HEK293 (cell line): ENCODE data around the gene CACNA1S.

Experiments
- CTCF ChIA-PET: fragments of 350-600 bp; formaldehyde crosslinking; extraction: SDS; loops from one replicate; lab custom pipeline; 2021; ENCODE audit warnings: antibody characterized with exemption; lab: Yijun Ruan, JAX
- POLR2A ChIA-PET: fragments of 300-600 bp; formaldehyde crosslinking; extraction: SDS; loops from one replicate; lab custom pipeline; 2020; ENCODE audit warnings: antibody characterized with exemption, inconsistent platforms; lab: Yijun Ruan, JAX
- H3K27ac ChIP-seq: fragments of 200-500 bp; sonication (Bioruptor generic); 2 replicates; pipeline ENCODE4 v1.5.1; 2014; ENCODE audit warnings: low read depth, low read length, control low read depth, inconsistent platforms; ENCODE audit errors: extremely low read depth
- H3K36me3 ChIP-seq, 2 experiments: fragments of 200-500 bp in 1 of 2; sonication (Bioruptor generic) in 1 of 2; 1 replicate in 1 of 2; 2 replicates in 1 of 2; pipeline ENCODE4 v1.5.1; 2014 to 2017; ENCODE audit warnings: inconsistent platforms in 2 of 2, low read length in 2 of 2; ENCODE audit not compliant: control insufficient read depth in 2 of 2, insufficient read depth in 1 of 2
- H3K4me1 ChIP-seq: fragments of 200-500 bp; sonication (Bioruptor generic); 2 replicates; pipeline ENCODE4 v1.5.1; 2014; ENCODE audit warnings: mild to moderate bottlenecking, low read length, inconsistent platforms; ENCODE audit not compliant: control insufficient read depth, insufficient read depth
- H3K4me3 ChIP-seq: 2 replicates; pipeline ENCODE4 v1.5.1; 2011; ENCODE audit warnings: low read depth, mild to moderate bottlenecking, control low read depth, low read length, moderate library complexity
- H3K9me3 ChIP-seq: fragments of 200-500 bp; sonication (Bioruptor generic); 2 replicates; pipeline ENCODE4 v1.5.1; 2014; ENCODE audit warnings: low read depth, low read length, inconsistent platforms; ENCODE audit not compliant: control insufficient read depth, insufficient read depth
- BCL11A ChIP-seq: fragments of 450-650 bp; formaldehyde crosslinking; IDR thresholded peaks from 2 replicates; pipeline ENCODE4 v1.5.1; 2016; ENCODE audit warnings: low read depth, missing biosample characterization, missing genetic modification characterization
- FEZF1 ChIP-seq: fragments of 450-650 bp; formaldehyde crosslinking; IDR thresholded peaks from 2 replicates; pipeline ENCODE4 v1.5.1; 2016; ENCODE audit warnings: missing biosample characterization, missing genetic modification characterization
- INSM2 ChIP-seq: fragments of 450-650 bp; formaldehyde crosslinking; IDR thresholded peaks from 2 replicates; pipeline ENCODE4 v1.5.1; 2016; ENCODE audit warnings: missing biosample characterization, missing genetic modification characterization
- KLF10 ChIP-seq: fragments of 450-650 bp; IDR thresholded peaks from 2 replicates; pipeline ENCODE4 v1.5.1; 2018; ENCODE audit warnings: missing biosample characterization, mild to moderate bottlenecking, missing genetic modification characterization
- YY1 ChIP-seq: fragments of 450-650 bp; formaldehyde crosslinking; IDR thresholded peaks from 2 replicates; pipeline ENCODE4 v1.5.1; 2018; ENCODE audit warnings: missing biosample characterization, missing genetic modification characterization
- YY2 ChIP-seq: fragments of 450-650 bp; formaldehyde crosslinking; IDR thresholded peaks from 2 replicates; pipeline ENCODE4 v1.5.1; 2016; ENCODE audit warnings: missing biosample characterization, missing genetic modification characterization
- ZBTB17 ChIP-seq: fragments of 450-650 bp; formaldehyde crosslinking; IDR thresholded peaks from 2 replicates; pipeline ENCODE4 v1.5.1; 2016; ENCODE audit warnings: missing biosample characterization, missing genetic modification characterization
- ZEB2 ChIP-seq: fragments of 450-650 bp; formaldehyde crosslinking; IDR thresholded peaks from 2 replicates; pipeline ENCODE4 v1.5.1; 2016; ENCODE audit warnings: missing biosample characterization, missing genetic modification characterization
- ZFP3 ChIP-seq: fragments of 450-650 bp; formaldehyde crosslinking; IDR thresholded peaks from 2 replicates; pipeline ENCODE4 v1.5.1; 2016; ENCODE audit warnings: low read depth, missing biosample characterization, missing genetic modification characterization
- ZFP41 ChIP-seq: fragments of 450-650 bp; formaldehyde crosslinking; IDR thresholded peaks from 2 replicates; pipeline ENCODE4 v1.5.1; 2016; ENCODE audit warnings: missing biosample characterization, missing genetic modification characterization, borderline replicate concordance
- ZNF112 ChIP-seq: fragments of 450-650 bp; formaldehyde crosslinking; IDR thresholded peaks from 2 replicates; pipeline ENCODE4 v1.5.0; 2017; ENCODE audit warnings: missing biosample characterization, missing genetic modification characterization
- ZNF157 ChIP-seq: fragments of 450-650 bp; formaldehyde crosslinking; IDR thresholded peaks from 2 replicates; pipeline ENCODE4 v1.5.1; 2016; ENCODE audit warnings: missing biosample characterization, missing genetic modification characterization
- ZNF354C ChIP-seq: fragments of 450-650 bp; formaldehyde crosslinking; IDR thresholded peaks from 2 replicates; pipeline ENCODE4 v1.5.1; 2016; ENCODE audit warnings: missing biosample characterization, missing genetic modification characterization, low read depth, borderline replicate concordance
- ZNF521 ChIP-seq: fragments of 450-650 bp; formaldehyde crosslinking; IDR thresholded peaks from 2 replicates; pipeline ENCODE4 v1.5.1; 2017; ENCODE audit warnings: missing biosample characterization, mild to moderate bottlenecking, missing genetic modification characterization
- ZNF580 ChIP-seq: fragments of 450-650 bp; formaldehyde crosslinking; IDR thresholded peaks from 2 replicates; pipeline ENCODE4 v1.5.1; 2016; ENCODE audit warnings: missing biosample characterization, missing genetic modification characterization
- ZNF664 ChIP-seq: fragments of 450-650 bp; formaldehyde crosslinking; IDR thresholded peaks from 2 replicates; pipeline ENCODE4 v1.5.1; 2016; ENCODE audit warnings: missing biosample characterization, missing genetic modification characterization
- ZNF707 ChIP-seq: fragments of 450-650 bp; formaldehyde crosslinking; IDR thresholded peaks from 2 replicates; pipeline ENCODE4 v1.5.1; 2016; ENCODE audit warnings: missing biosample characterization, missing genetic modification characterization
- ZSCAN16 ChIP-seq: fragments of 450-650 bp; formaldehyde crosslinking; IDR thresholded peaks from 2 replicates; pipeline ENCODE4 v1.5.1; 2016; ENCODE audit warnings: missing biosample characterization, missing genetic modification characterization
- TF ChIP-seq, protein P1 (sequence below): fragments of 450-650 bp; formaldehyde crosslinking; IDR thresholded peaks from 2 replicates; pipeline ENCODE4 v1.5.1; 2016; ENCODE audit warnings: missing biosample characterization, missing genetic modification characterization
- TF ChIP-seq, protein P2 (sequence below): fragments of 450-650 bp; formaldehyde crosslinking; IDR thresholded peaks from 2 replicates; pipeline ENCODE4 v1.5.1; 2016; ENCODE audit warnings: missing biosample characterization, missing genetic modification characterization

CACNA1S gene

DNA sequence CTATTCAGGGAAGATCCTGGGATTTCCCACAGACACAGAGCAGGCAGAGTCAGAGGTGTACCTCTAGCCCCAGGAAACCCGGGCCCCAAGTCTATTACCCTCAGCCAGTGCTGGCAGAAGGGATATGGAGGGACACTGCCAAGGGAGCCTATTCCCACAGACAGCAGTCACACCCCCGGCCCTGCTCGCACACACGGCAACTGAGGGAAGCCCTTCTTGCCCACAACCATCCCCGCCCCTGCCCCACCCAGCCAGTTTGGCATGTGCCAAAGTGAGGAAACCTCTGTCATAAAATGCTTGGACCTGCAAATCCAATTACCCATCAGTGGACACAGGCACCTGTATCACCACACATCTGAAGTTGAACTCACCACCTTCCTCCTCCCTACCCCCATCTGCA lies 6.5 kb downstream of the CACNA1S start:
- Histone ChIP-seq H3K36me3 (no peaks in the 10 kb centered on the region), H3K27ac (no peak overlapping the region), H3K4me3 (no peak overlapping the region), H3K4me1 (no peaks in the 10 kb centered on the region), H3K9me3 (no peaks in the 10 kb centered on the region)
- ChIA-PET POLR2A (no interaction called here), CTCF (no interaction called here)
- no peak for TF ChIP-seq YY1
- TF ChIP-seq ZNF664 (tag by site-specific recombination): no peak
- TF ChIP-seq, protein P1, sequence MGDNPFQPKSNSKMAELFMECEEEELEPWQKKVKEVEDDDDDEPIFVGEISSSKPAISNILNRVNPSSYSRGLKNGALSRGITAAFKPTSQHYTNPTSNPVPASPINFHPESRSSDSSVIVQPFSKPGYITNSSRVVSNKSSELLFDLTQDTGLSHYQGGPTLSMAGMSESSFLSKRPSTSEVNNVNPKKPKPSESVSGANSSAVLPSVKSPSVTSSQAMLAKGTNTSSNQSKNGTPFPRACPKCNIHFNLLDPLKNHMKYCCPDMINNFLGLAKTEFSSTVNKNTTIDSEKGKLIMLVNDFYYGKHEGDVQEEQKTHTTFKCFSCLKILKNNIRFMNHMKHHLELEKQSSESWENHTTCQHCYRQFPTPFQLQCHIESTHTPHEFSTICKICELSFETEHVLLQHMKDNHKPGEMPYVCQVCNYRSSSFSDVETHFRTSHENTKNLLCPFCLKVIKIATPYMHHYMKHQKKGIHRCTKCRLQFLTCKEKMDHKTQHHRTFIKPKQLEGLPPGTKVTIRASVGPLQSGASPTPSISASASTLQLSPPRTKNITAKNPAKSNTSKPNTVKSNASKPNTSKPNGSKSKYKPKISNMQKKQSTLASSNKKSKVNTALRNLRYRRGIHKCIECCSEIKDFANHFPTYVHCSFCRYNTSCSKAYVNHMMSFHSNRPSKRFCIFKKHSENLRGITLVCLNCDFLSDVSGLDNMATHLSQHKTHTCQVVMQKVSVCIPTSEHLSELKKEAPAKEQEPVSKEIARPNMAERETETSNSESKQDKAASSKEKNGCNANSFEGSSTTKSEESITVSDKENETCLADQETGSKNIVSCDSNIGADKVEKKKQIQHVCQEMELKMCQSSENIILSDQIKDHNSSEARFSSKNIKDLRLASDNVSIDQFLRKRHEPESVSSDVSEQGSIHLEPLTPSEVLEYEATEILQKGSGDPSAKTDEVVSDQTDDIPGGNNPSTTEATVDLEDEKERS: no peak
- no peak for TF ChIP-seq FEZF1 (tag by site-specific recombination)

DNA sequence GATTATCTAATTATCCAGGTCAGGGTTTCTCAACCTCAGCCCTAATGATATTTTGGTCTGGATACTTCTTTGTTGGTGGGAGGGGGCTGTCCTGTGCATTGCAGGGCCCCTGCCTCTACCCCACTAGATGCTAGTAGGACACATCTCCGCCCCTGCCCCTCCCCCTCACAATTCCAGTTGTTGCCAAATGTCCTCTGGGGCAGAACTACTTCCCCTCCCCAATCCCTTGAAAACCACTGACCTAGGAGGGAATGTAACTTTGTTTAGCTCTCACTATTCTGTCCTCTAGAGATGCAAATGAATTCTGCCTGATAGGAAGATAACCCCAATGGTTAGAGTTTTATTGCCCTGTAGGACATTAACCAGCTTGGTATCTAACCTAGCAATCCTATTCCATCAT lies 8.1 kb downstream of the CACNA1S start:
- TF ChIP-seq ZNF112 (tag by site-specific recombination) (no peak), ZFP3 (tag by site-specific recombination) (no peak)
- TF ChIP-seq, protein P2, sequence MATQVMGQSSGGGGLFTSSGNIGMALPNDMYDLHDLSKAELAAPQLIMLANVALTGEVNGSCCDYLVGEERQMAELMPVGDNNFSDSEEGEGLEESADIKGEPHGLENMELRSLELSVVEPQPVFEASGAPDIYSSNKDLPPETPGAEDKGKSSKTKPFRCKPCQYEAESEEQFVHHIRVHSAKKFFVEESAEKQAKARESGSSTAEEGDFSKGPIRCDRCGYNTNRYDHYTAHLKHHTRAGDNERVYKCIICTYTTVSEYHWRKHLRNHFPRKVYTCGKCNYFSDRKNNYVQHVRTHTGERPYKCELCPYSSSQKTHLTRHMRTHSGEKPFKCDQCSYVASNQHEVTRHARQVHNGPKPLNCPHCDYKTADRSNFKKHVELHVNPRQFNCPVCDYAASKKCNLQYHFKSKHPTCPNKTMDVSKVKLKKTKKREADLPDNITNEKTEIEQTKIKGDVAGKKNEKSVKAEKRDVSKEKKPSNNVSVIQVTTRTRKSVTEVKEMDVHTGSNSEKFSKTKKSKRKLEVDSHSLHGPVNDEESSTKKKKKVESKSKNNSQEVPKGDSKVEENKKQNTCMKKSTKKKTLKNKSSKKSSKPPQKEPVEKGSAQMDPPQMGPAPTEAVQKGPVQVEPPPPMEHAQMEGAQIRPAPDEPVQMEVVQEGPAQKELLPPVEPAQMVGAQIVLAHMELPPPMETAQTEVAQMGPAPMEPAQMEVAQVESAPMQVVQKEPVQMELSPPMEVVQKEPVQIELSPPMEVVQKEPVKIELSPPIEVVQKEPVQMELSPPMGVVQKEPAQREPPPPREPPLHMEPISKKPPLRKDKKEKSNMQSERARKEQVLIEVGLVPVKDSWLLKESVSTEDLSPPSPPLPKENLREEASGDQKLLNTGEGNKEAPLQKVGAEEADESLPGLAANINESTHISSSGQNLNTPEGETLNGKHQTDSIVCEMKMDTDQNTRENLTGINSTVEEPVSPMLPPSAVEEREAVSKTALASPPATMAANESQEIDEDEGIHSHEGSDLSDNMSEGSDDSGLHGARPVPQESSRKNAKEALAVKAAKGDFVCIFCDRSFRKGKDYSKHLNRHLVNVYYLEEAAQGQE (tag by site-specific recombination): no peak
- CTCF ChIA-PET: no interaction called here
- H3K9me3 ChIP-seq: no peaks in the 10 kb centered on the region
- no peaks in the 10 kb centered on the region for H3K36me3 ChIP-seq
- no peaks in the 10 kb centered on the region for H3K4me1 ChIP-seq
- H3K4me3 ChIP-seq: no peak overlapping the region
- no peak overlapping the region for H3K27ac ChIP-seq
- POLR2A ChIA-PET: no interaction called here

- no peak overlapping the region for H3K4me3 ChIP-seq
- no peak for TF ChIP-seq BCL11A (tag by site-specific recombination)
- TF ChIP-seq, all 188 proteins: peak for 0
- H3K9me3 ChIP-seq: no peaks in the 10 kb centered on the region
- H3K27ac ChIP-seq: no peak overlapping the region
- H3K4me1 ChIP-seq: no peaks in the 10 kb centered on the region
- no peaks in the 10 kb centered on the region for H3K36me3 ChIP-seq
- CTCF ChIA-PET: no interaction called here
- POLR2A ChIA-PET: no interaction called here
Observed at GRCh38 chr1:201103666-201104065, 8.6 kb downstream of the CACNA1S start.

DNA sequence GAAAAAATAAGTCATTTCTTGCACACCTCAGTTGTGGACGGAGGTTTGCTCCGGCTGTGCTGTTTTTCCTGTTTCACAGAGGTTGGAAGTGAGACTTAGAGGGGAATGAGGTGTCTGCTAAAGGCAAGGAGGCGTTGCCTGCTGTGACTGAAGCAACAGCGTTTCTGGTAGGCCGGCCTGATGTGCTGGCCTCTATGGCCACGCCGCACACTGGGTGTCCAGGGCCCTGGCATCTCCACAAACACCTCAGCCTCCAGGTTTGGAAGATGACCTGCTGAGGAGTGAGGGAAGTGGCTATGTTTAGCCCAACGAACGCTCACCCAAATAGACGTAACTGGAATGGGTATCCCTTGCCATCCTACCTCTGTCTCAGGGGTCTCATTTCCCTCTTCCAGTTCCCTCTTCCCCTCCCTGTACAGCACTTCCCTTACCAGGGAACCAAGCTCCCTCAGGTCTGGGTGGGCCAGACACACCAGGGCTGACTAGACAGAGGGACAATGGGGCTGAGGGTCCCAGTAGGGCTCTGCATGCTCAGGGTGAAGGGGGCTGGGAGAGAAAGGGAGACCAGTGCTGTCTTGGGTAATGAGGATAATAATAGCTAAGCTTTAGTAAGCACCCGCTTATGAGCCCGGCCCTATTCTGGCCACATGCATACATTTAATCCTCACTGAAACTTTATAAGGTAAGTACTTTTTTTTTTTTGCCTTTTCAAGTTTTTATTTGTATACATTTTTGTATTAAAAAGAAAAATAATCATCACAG lies 11.9 kb downstream of the CACNA1S start:
- Histone ChIP-seq H3K9me3 (no peaks in the 10 kb centered on the region), H3K27ac (no peak overlapping the region), H3K4me1 (no peaks in the 10 kb centered on the region), H3K4me3 (no peak overlapping the region), H3K36me3 (no peaks in the 10 kb centered on the region)
- ChIA-PET POLR2A (no interaction called here), CTCF (interaction anchor here (0.6 to 1.4 kb wide), 4 partner anchors 11 to 19 kb away, joined by 3 to 5 read pairs (median 3); no protein-coding TSS in a partner anchor)
- TF ChIP-seq YY2 (tag by site-specific recombination): no peak
- TF ChIP-seq ZFP41: no peak
- TF ChIP-seq ZNF707 (tag by site-specific recombination): no peak
- TF ChIP-seq ZBTB17: no peak
- TF ChIP-seq ZNF157 (tag by site-specific recombination): no peak
- TF ChIP-seq KLF10 (tag by site-specific recombination): no peak
- TF ChIP-seq ZSCAN16 (tag by site-specific recombination): no peak
- TF ChIP-seq ZNF580: no peak
- no peak for TF ChIP-seq ZNF354C (tag by site-specific recombination)
- TF ChIP-seq INSM2: no peak
- no peak for TF ChIP-seq ZNF521 (tag by site-specific recombination)
- TF ChIP-seq ZEB2: no peak
